Measurements from ENCODE around the gene PRR3.

DNA sequence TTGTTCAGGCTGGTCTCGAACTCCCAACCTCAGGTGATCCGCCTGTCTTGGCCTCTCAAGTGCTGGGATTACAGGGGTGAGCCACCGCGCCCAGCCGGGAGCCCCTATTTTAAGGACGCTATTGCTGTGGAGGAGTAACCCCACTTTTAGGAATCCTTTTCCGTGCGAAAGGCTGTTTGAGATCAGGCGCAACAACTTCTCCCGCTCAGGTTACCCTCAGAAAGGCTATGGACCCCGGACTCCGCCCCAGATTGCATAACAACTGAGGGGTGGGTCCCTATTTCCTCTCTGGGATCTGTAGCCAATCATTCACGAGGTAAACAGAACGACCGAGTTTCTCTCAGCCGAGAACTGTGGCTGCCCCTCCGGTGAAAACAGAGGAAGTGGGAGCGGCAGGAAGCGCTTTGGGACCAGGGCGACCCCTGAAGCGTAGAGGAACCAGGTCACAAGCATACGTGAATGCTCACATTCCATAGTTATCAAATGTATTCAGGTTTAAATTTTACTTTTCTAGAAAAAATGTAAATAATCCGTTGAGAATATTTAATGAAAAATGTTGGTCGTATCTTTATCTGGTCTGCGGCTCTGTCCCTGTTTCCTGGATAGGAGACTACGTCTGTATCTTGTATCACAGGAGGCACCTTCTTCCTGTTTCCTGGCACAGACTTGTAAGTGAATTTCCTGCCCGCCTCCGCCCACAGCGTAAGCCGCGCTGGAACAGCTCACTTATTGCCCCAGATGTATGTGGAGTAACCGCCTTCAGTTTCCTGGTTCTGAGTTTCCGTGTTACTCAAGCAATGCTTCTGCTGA is 40.9 kb upstream of the PRR3 start:
- TF ChIP-seq, protein P1, sequence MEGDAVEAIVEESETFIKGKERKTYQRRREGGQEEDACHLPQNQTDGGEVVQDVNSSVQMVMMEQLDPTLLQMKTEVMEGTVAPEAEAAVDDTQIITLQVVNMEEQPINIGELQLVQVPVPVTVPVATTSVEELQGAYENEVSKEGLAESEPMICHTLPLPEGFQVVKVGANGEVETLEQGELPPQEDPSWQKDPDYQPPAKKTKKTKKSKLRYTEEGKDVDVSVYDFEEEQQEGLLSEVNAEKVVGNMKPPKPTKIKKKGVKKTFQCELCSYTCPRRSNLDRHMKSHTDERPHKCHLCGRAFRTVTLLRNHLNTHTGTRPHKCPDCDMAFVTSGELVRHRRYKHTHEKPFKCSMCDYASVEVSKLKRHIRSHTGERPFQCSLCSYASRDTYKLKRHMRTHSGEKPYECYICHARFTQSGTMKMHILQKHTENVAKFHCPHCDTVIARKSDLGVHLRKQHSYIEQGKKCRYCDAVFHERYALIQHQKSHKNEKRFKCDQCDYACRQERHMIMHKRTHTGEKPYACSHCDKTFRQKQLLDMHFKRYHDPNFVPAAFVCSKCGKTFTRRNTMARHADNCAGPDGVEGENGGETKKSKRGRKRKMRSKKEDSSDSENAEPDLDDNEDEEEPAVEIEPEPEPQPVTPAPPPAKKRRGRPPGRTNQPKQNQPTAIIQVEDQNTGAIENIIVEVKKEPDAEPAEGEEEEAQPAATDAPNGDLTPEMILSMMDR (IDR thresholded peaks at IDR 0.05; ENCODE audit: borderline replicate concordance, extremely low read depth, low read length, poor library complexity, severe bottlenecking), result no peak
- TF ChIP-seq EZH2 (IDR thresholded peaks at IDR 0.05; ENCODE audit: borderline replicate concordance, low read depth, low read length, severe bottlenecking), result no peak

Measured in DND-41 (cell line).